GM13977 (cell line): ENCODE results near the gene CLEC16A.
A peak's percentile ranks its signal among the peaks of the same experiment; 100 is the strongest.
"Not testable (repeated sequence)": the region's sequence is repeated elsewhere in the genome, so short reads cannot be mapped to it uniquely, and the experiment has no call there.

Source experiments
- DNase-seq: peaks from one replicate; pipeline ENCODE4 v3.0.0; 2012; ENCODE audit warnings: low spot score
- CTCF ChIP-seq: IDR thresholded peaks from 2 replicates; pipeline ENCODE4 v1.5.1; 2012; ENCODE audit warnings: mild to moderate bottlenecking, control low read depth; ENCODE audit not compliant: insufficient read depth; ENCODE audit errors: extremely low read depth, missing control alignments
- in situ Hi-C: fragments of 300-500 bp; cut with MboI; formaldehyde crosslinking; loops from one replicate; pipeline ENCODE4 v1.12.0; 2022; ENCODE audit warnings: low sequenced_read_pairs, low pct_unique_long_range_greater_than_20kb, mixed read lengths, inconsistent platforms; ENCODE audit not compliant: unreplicated experiment

The CLEC16A gene

GRCh38 chr16:11217651-11218603 is 273.6 kb downstream of the CLEC16A start:
- DNase-seq, result no peak
- in situ Hi-C loops, result no loop called here
- TF ChIP-seq CTCF, result no peak

- in situ Hi-C loops, result no loop called here
- no peak for DNase-seq
- peak; percentile 19 for TF ChIP-seq CTCF
Measured at GRCh38 chr16:11218604-11218962, 274.2 kb downstream of the CLEC16A start.

- TF ChIP-seq CTCF, result no peak
- in situ Hi-C loops, result no loop called here
- no peak for DNase-seq
Measured at GRCh38 chr16:11219178-11219577, 274.8 kb downstream of the CLEC16A start.

- in situ Hi-C loops, DNase-seq: not testable (repeated sequence)
Measured at GRCh38 chr16:11220507-11220906, 276.1 kb downstream of the CLEC16A start.

GRCh38 chr16:11224096-11224893 is 279.9 kb downstream of the CLEC16A start:
- no peak for TF ChIP-seq CTCF
- DNase-seq, result peak; percentile 73
- in situ Hi-C loops, result no loop called here

- in situ Hi-C loops, result no loop called here
Measured at GRCh38 chr16:11224894-11225676, 280.7 kb downstream of the CLEC16A start.

More at GRCh38 chr16:11224894-11225676, 280.7 kb downstream of the CLEC16A start:
- no peak for TF ChIP-seq CTCF
- peak; percentile 93 for DNase-seq
